GM21390 (cell line): ENCODE data around the gene PNLIP.

Experiments
- ATAC-seq: cut with Tn5 transposase; IDR thresholded peaks from one replicate; pipeline ENCODE4 v1.9.1; 2021; ENCODE audit not compliant: unreplicated experiment

The PNLIP gene

GRCh38 chr10:116614796-116615195 lies 69.1 kb downstream of the PNLIP start:
- no peak for ATAC-seq

GRCh38 chr10:116615199-116615776 lies 69.6 kb downstream of the PNLIP start:
- no peak for ATAC-seq
